GM18858 (cell line): ENCODE data around the gene TMOD1.
"Not testable (repeated sequence)": the region's sequence is repeated elsewhere in the genome, so short reads cannot be mapped to it uniquely, and the experiment has no call there.

ENCODE experiments used
- ATAC-seq: cut with Tn5 transposase; IDR thresholded peaks from one replicate; pipeline ENCODE4 v1.9.1; 2021; ENCODE audit not compliant: unreplicated experiment

Gene TMOD1

GRCh38 chr9:97586909-97587308, 85.4 kb downstream of the TMOD1 start:
- ATAC-seq, result not testable (repeated sequence)

DNA sequence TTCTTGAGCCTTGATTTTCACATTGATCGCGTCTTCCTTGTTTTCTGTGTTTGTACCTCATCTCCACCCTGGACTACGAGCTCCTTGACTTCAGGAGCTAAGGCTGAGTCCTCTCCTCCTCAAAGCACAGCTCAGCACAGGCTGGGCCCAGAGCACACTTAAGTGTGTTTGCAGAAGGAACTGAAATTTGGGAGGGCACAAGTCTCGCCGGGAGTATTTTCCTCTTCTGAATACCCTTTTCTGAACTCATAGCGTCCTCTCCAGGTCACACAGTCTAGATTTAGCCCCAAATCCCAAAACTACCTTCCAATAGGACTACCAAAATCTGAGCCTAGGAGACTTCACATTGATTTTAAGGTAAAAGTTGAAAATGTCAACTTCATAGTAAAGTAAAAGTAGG, 90.1 kb downstream of the TMOD1 start:
- no peak for ATAC-seq

- ATAC-seq, result no peak
Observed at GRCh38 chr9:97592126-97592525, 90.7 kb downstream of the TMOD1 start.

DNA sequence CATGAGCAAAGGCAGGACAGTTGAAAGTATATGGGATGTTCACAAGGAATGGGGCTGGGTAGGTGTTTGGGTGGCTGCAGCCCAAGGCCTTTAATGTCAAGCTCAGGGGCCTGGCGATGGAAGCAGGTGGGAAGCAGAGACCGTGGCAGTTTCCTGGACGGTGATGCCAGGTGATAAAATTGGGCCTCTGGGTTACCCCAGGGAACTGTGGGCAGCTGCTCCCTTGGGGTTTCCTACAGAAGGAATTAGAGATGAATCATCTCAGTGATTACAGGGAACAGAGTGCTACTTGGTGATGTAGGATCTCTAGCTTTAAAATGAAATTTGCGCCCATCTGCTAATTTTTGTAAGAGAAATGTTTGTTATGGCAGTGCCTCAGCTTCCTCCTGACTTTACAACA, 92.5 kb downstream of the TMOD1 start:
- ATAC-seq, result no peak

GRCh38 chr9:97594381-97594921, 93.0 kb downstream of the TMOD1 start:
- no peak for ATAC-seq

- no peak for ATAC-seq
Observed at GRCh38 chr9:97596906-97597305, 95.4 kb downstream of the TMOD1 start.

- ATAC-seq, result peak; percentile 90
Observed at GRCh38 chr9:97598461-97599288, 97.2 kb downstream of the TMOD1 start.

- no peak for ATAC-seq
Observed at GRCh38 chr9:97599314-97599846, 97.9 kb downstream of the TMOD1 start.

- no peak for ATAC-seq
Observed at GRCh38 chr9:97600531-97601227, 99.2 kb downstream of the TMOD1 start.

GRCh38 chr9:97601228-97601898, 99.9 kb downstream of the TMOD1 start:
- no peak for ATAC-seq

- no peak for ATAC-seq
Observed at GRCh38 chr9:97602430-97602829, 101.0 kb downstream of the TMOD1 start.

DNA sequence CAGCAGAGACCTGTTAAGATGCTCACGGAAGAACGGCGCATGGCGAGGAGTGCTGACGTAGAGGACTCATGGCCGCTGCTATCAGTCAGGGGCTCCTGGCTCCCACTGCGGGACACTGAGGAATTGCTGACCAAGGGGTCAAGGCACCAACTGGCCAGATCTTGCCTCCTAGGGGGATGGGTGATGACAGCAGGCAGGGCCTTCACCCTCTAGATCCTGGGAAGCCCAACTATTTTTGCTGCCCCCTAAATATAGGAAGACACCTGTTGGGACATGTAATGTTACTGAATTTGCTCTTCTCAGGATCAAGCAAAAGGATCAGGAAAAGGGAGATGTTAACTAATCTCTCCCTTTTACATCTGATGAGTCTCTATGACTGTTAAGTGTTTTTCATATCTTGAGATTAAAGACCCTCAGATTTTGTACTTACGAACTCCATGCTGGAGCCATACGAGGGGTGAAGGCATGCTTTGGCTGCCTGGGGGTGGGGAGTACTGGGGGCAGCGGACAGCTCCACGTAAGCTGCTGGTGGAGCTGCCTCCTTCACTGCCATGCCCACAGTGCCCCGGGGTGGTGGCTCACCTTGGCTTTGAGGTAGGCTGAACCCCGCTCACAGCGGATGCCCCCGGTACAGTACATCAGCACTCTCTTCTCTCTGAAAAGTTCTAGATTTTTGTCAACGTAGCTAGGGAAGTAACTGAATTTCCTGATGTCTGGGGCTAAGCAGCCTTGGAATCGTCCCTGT, 103.6 kb downstream of the TMOD1 start:
- no peak for ATAC-seq

DNA sequence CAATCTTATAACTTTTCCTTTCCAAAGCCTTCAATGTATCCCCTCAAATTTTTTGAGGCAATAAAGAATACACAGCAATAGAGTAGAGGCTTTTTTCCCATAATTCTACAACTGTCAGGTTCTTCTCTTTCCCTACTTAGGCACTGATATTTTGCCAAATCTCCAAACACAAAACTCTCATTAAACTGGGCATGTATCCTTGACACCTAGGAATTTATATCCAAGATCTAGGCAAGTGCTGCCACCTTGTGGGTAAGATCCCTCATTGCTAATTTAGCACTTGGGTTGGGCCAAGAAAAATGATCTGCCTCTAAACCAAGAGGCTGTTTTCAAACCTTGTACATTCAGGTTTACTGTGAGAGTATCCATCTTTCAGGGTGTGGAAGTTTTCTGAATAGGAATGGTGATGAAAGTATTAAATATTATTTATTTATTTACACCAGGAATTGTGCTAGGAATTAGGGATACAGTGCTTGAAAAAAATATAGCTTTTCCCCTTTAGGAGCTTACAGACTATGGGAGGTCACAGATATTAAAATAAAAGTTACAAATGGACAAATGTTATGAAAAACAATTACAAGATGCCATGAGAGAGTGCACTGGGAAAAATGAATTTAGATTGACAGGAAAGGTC, 114.1 kb downstream of the TMOD1 start:
- no peak for ATAC-seq

DNA sequence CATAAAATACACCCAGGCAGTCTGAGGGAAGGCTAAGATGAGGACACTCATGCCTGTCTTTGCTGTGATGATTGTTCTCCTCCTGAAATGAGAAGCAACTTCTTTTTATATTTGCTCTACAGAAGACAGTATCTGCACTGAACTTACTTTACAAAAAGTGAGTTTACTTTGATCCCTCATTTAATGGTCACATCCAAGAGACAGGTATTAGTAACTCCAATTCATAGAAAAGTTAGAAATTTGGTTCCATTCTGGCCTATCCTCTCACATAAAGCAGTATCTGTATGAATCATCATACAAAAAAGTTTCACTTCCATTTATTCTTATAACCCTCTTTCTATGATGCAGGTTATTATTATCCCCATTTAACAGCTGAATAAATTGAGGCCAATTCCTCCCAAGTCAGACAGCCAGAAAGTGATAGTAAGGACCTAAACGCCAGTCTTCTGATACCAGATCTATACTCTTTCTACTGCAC, 116.5 kb downstream of the TMOD1 start:
- ATAC-seq, result peak; percentile 58

DNA sequence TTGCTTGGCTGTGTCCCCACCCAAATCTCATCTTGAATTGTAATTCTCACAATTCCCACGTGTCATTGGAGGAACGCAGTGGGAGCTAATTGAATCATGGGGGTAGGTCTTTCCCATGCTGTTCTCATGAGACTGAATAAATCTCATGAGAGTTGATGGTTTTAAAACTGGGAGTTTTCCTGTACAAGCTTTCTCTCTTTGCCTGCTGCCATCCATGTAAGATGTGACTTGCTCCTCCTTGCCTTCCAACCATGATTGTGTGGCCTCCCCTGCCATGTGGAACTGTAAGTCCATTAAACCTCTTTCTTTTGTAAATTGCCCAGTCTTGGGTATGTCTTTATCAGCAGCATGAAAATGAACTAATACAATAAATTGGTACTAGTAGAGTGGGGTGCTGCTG, 118.6 kb downstream of the TMOD1 start:
- ATAC-seq, result not testable (repeated sequence)

DNA sequence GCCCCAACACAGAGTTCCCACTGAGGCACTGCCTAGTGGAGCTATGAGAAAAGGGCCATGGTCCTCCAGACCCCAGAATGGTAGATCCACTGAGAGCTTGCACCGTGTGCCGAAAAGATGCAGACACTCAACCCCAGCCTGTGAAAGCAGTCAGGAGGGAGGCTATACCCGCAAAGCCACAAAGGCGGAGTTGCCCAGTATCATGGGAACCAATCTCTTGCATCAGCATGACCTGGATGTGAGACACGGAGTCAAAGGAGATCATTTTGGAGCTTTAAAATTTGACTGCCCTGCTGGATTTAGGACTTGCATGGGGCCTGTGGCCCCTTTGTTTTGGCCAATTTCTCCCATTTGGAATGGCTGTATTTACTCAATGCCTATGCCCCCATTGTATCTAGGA, 121.0 kb downstream of the TMOD1 start:
- not testable (repeated sequence) for ATAC-seq

DNA sequence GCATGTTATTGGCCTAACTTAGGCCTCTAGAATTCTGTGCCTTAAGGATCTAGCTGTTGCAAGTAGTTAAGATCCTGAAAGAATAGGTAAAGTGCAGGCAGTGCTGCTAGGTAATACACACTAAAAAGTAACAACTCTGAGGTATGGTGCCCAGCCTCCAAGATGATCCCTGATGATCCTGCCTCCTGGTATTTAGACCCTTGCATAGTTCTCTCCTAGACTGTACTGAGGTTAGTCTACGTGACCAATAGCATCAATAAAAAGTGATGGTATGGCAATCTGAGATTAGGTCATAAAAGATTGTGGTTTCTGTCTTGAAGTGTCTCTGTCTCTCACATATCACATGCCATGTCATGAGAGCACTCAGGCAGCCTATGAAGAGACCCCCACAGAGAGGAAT, 122.5 kb downstream of the TMOD1 start:
- ATAC-seq, result no peak

DNA sequence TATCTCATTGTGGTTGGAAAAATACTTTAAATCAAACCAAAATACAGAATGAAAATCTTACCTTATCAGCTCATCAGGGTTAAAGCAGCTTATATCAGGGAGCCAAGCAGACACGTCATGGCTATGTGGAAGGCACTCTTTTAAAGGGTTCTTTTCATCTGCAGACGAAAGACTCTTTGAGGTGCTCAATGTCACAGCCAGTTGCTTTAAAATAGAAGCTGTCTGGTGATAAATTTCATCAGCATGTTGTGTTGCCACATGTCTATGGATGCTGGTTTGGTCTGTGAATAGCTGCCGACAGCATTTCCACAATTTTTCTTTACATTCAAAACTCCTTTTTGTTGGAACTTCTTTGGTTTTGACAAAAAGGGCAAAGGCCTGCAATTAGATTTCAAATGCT, 124.2 kb downstream of the TMOD1 start:
- ATAC-seq, result no peak

- no peak for ATAC-seq
Observed at GRCh38 chr9:97627624-97628023, 126.2 kb downstream of the TMOD1 start.

DNA sequence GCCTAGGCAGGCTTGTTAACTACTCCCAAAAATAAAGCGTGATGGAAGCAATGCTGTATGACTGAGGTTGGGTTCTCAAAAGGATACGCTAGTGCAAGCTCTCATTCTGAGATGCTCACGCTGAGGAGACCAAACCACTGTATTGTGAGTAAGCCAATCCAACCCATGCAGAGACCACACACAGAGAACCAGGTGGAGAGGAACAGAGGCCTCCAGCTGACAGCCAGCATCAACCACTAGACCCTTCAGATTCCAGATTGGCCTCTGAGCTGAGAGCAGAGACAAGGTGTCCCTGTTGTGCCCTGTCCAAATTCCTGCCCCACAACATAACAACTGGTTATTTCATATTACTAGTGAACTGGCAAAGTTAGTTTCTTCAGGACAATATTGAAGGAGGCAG, 127.2 kb downstream of the TMOD1 start:
- ATAC-seq, result no peak
